Tibial nerve (tissue), 4 donors: ENCODE results near the gene TBCCD1.

Source experiments
- CTCF ChIP-seq, 5 experiments: fragments of 200-600 bp in 3 of 5; fragments of 450-650 bp in 2 of 5; sonication (generic) in 3 of 5; IDR thresholded peaks; one replicate each; pipeline ENCODE4 v1.5.1; 2016 to 2019; ENCODE audit warnings: antibody characterized with exemption in 5 of 5, mild to moderate bottlenecking in 3 of 5, moderate library complexity in 2 of 5
- EP300 ChIP-seq, 2 donors: sonication (generic); formaldehyde crosslinking; IDR thresholded peaks; one replicate each; pipeline ENCODE4 v1.6.1; 2017; ENCODE audit warnings: antibody characterized with exemption in 2 of 2, mild to moderate bottlenecking in 1 of 2
- POLR2A ChIP-seq, 2 donors: fragments of 450-650 bp; IDR thresholded peaks; one replicate each; pipeline ENCODE4 v1.6.1; 2017; ENCODE audit warnings: antibody characterized with exemption in 2 of 2, mild to moderate bottlenecking in 2 of 2, moderate library complexity in 2 of 2

GRCh38 chr3:186524616-186525015 lies 42.5 kb downstream of the TBCCD1 start:
- TF ChIP-seq CTCF (IDR thresholded peaks at IDR 0.05) (no peak), POLR2A (IDR thresholded peaks at IDR 0.05) (no peak), EP300 (IDR thresholded peaks at IDR 0.05) (no peak)
